GM20431 (cell line): ENCODE measurements around the gene PODXL2.

Experiments
- in situ Hi-C: fragments of 300-500 bp; cut with MseI, MboI; formaldehyde crosslinking; loops from one replicate; pipeline ENCODE4 v1.15.0; 2020; ENCODE audit warnings: low sequenced_read_pairs; ENCODE audit not compliant: unreplicated experiment

Gene PODXL2

GRCh38 chr3:127652246-127652995 is 23.4 kb downstream of the PODXL2 start:
- in situ Hi-C loops, result loop anchor here (25.0 kb wide), 1 partner anchor 335 kb away; no protein-coding TSS in a partner anchor

- in situ Hi-C loops, result loop anchor here (25.0 kb wide), 1 partner anchor 333 kb away; no protein-coding TSS in a partner anchor
These were observed 25.4 kb downstream of the PODXL2 start for GRCh38 chr3:127654374-127654773.

- in situ Hi-C loops, result loop anchor here (25.0 kb wide), 1 partner anchor 332 kb away; no protein-coding TSS in a partner anchor
These were observed 26.0 kb downstream of the PODXL2 start for GRCh38 chr3:127654993-127655392.

GRCh38 chr3:127655641-127656040 is 26.7 kb downstream of the PODXL2 start:
- in situ Hi-C loops, result loop anchor here (25.0 kb wide), 1 partner anchor 332 kb away; no protein-coding TSS in a partner anchor

GRCh38 chr3:127656906-127657305 is 27.9 kb downstream of the PODXL2 start:
- in situ Hi-C loops, result loop anchor here (25.0 kb wide), 1 partner anchor 330 kb away; no protein-coding TSS in a partner anchor

- in situ Hi-C loops, result loop anchor here (25.0 kb wide), 1 partner anchor 329 kb away; no protein-coding TSS in a partner anchor
These were observed 29.2 kb downstream of the PODXL2 start for GRCh38 chr3:127658234-127658633.

- in situ Hi-C loops, result loop anchor here (25.0 kb wide), 1 partner anchor 327 kb away; no protein-coding TSS in a partner anchor
These were observed 31.8 kb downstream of the PODXL2 start for GRCh38 chr3:127660621-127661251.

- in situ Hi-C loops, result loop anchor here (25.0 kb wide), 1 partner anchor 326 kb away; no protein-coding TSS in a partner anchor
These were observed 32.6 kb downstream of the PODXL2 start for GRCh38 chr3:127661600-127661999.

- in situ Hi-C loops, result loop anchor here (25.0 kb wide), 1 partner anchor 325 kb away; no protein-coding TSS in a partner anchor
These were observed 33.0 kb downstream of the PODXL2 start for GRCh38 chr3:127662001-127662469.

- in situ Hi-C loops, result loop anchor here (25.0 kb wide), 1 partner anchor 324 kb away; no protein-coding TSS in a partner anchor
These were observed 34.2 kb downstream of the PODXL2 start for GRCh38 chr3:127663151-127663550.

GRCh38 chr3:127665165-127665564 is 36.2 kb downstream of the PODXL2 start:
- in situ Hi-C loops, result loop anchor here (25.0 kb wide), 1 partner anchor 322 kb away; no protein-coding TSS in a partner anchor

- in situ Hi-C loops, result loop anchor here (25.0 kb wide), 1 partner anchor 322 kb away; no protein-coding TSS in a partner anchor
These were observed 36.6 kb downstream of the PODXL2 start for GRCh38 chr3:127665586-127665985.

- in situ Hi-C loops, result loop anchor here (25.0 kb wide), 1 partner anchor 321 kb away; no protein-coding TSS in a partner anchor
These were observed 37.7 kb downstream of the PODXL2 start for GRCh38 chr3:127666676-127667075.

GRCh38 chr3:127667119-127667681 is 38.2 kb downstream of the PODXL2 start:
- in situ Hi-C loops, result loop anchor here (25.0 kb wide), 1 partner anchor 320 kb away; no protein-coding TSS in a partner anchor

GRCh38 chr3:127668906-127669305 is 39.9 kb downstream of the PODXL2 start:
- in situ Hi-C loops, result loop anchor here (25.0 kb wide), 1 partner anchor 318 kb away; no protein-coding TSS in a partner anchor

GRCh38 chr3:127669541-127670228 is 40.7 kb downstream of the PODXL2 start:
- in situ Hi-C loops, result loop anchor here (25.0 kb wide), 1 partner anchor 318 kb away; no protein-coding TSS in a partner anchor

GRCh38 chr3:127670229-127670559 is 41.2 kb downstream of the PODXL2 start:
- in situ Hi-C loops, result loop anchor here (25.0 kb wide), 1 partner anchor 317 kb away; no protein-coding TSS in a partner anchor

GRCh38 chr3:127670761-127671522 is 42.0 kb downstream of the PODXL2 start:
- in situ Hi-C loops, result loop anchor here (25.0 kb wide), 1 partner anchor 316 kb away; no protein-coding TSS in a partner anchor
